ENCODE data around the gene SMIM43.

DNA sequence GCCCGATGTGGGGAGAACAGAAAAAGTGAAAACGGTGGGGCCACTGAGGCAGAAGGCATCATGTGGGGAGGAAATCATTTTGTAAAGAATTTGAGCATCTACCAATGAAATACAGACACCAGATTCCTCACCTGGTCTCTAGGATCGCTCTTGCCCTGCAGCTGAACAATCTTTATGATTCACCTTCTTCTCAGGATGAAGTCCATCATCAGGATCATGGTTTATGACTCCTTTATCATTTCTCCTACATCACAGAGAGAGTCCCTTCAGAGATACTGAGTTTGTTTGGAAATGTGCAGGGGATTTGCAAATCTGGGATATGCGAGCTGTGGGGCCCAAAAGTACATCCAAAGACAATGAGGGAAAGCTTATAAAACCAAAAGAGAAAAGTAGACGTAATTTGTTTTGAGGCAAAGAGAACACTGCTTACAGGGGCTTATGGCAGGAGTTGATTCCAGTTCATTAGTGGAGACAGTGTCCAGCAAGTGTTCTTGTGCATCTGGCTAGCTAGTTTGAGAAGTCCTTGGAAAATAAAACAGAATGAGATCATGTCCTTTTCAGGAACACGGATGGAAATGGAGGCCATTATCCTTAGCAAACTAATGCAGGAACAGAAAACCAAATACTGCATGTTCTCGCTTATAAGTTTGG, 52.8 kb downstream of the SMIM43 start:
- TF ChIP-seq, protein P1, sequence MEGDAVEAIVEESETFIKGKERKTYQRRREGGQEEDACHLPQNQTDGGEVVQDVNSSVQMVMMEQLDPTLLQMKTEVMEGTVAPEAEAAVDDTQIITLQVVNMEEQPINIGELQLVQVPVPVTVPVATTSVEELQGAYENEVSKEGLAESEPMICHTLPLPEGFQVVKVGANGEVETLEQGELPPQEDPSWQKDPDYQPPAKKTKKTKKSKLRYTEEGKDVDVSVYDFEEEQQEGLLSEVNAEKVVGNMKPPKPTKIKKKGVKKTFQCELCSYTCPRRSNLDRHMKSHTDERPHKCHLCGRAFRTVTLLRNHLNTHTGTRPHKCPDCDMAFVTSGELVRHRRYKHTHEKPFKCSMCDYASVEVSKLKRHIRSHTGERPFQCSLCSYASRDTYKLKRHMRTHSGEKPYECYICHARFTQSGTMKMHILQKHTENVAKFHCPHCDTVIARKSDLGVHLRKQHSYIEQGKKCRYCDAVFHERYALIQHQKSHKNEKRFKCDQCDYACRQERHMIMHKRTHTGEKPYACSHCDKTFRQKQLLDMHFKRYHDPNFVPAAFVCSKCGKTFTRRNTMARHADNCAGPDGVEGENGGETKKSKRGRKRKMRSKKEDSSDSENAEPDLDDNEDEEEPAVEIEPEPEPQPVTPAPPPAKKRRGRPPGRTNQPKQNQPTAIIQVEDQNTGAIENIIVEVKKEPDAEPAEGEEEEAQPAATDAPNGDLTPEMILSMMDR (conservative IDR thresholded peaks at IDR 0.05 in 1 of 2, IDR thresholded peaks at IDR 0.05 in 1 of 2; ENCODE audit: low read depth in 1 of 2, low read length in 2 of 2) = no peak
- TF ChIP-seq EZH2 (IDR thresholded peaks at IDR 0.05; ENCODE audit: low read length, missing control alignments) = no peak

Data from fibroblast of lung (primary cell).